HEK293 (cell line): ENCODE results near the gene C1orf115.

Experiments
- ELK4 ChIP-seq: IDR thresholded peaks from 2 replicates; pipeline ENCODE4 v1.6.1; 2011; ENCODE audit warnings: mild to moderate bottlenecking, low read depth, low read length, borderline replicate concordance
- FEZF1 ChIP-seq: fragments of 450-650 bp; formaldehyde crosslinking; IDR thresholded peaks from 2 replicates; pipeline ENCODE4 v1.5.1; 2016; ENCODE audit warnings: missing biosample characterization, missing genetic modification characterization
- GLIS2 ChIP-seq: fragments of 450-650 bp; formaldehyde crosslinking; IDR thresholded peaks from 2 replicates; pipeline ENCODE4 v1.5.1; 2016; ENCODE audit warnings: missing biosample characterization, missing genetic modification characterization
- KLF16 ChIP-seq: fragments of 450-650 bp; formaldehyde crosslinking; IDR thresholded peaks from 2 replicates; pipeline ENCODE4 v1.5.1; 2017; ENCODE audit warnings: missing biosample characterization, missing genetic modification characterization
- KLF7 ChIP-seq: fragments of 450-650 bp; formaldehyde crosslinking; IDR thresholded peaks from 2 replicates; pipeline ENCODE4 v1.5.1; 2016; ENCODE audit warnings: missing biosample characterization, missing genetic modification characterization, borderline replicate concordance
- KLF8 ChIP-seq: fragments of 450-650 bp; formaldehyde crosslinking; IDR thresholded peaks from 2 replicates; pipeline ENCODE4 v1.5.1; 2016; ENCODE audit warnings: missing biosample characterization, missing genetic modification characterization
- KLF9 ChIP-seq: fragments of 450-650 bp; formaldehyde crosslinking; IDR thresholded peaks from 2 replicates; pipeline ENCODE4 v1.5.1; 2016; ENCODE audit warnings: missing biosample characterization, missing genetic modification characterization, low read depth
- PRDM10 ChIP-seq: fragments of 450-650 bp; formaldehyde crosslinking; IDR thresholded peaks from 2 replicates; pipeline ENCODE4 v1.5.1; 2016; ENCODE audit warnings: missing biosample characterization, missing genetic modification characterization
- REPIN1 ChIP-seq: fragments of 450-650 bp; formaldehyde crosslinking; IDR thresholded peaks from 2 replicates; pipeline ENCODE4 v1.5.1; 2017; ENCODE audit warnings: missing biosample characterization, missing genetic modification characterization, low read depth
- SALL2 ChIP-seq: fragments of 450-650 bp; formaldehyde crosslinking; IDR thresholded peaks from 2 replicates; pipeline ENCODE4 v1.5.0; 2017; ENCODE audit warnings: missing biosample characterization, mild to moderate bottlenecking, missing genetic modification characterization, borderline replicate concordance
- SCRT2 ChIP-seq: fragments of 450-650 bp; formaldehyde crosslinking; IDR thresholded peaks from 2 replicates; pipeline ENCODE4 v1.5.1; 2016; ENCODE audit warnings: missing biosample characterization, missing genetic modification characterization
- YY2 ChIP-seq: fragments of 450-650 bp; formaldehyde crosslinking; IDR thresholded peaks from 2 replicates; pipeline ENCODE4 v1.5.1; 2016; ENCODE audit warnings: missing biosample characterization, missing genetic modification characterization
- ZBTB10 ChIP-seq: fragments of 450-650 bp; formaldehyde crosslinking; IDR thresholded peaks from 2 replicates; pipeline ENCODE4 v1.5.1; 2016; ENCODE audit warnings: missing biosample characterization, missing genetic modification characterization
- ZBTB8A ChIP-seq: fragments of 450-650 bp; formaldehyde crosslinking; IDR thresholded peaks from 2 replicates; pipeline ENCODE4 v1.5.1; 2016; ENCODE audit warnings: missing biosample characterization, missing genetic modification characterization
- ZFHX2 ChIP-seq: fragments of 450-650 bp; formaldehyde crosslinking; conservative IDR thresholded peaks from 2 replicates; pipeline ENCODE4 v1.5.1; 2016; ENCODE audit warnings: missing biosample characterization, missing genetic modification characterization
- ZFP69B ChIP-seq: fragments of 450-650 bp; formaldehyde crosslinking; IDR thresholded peaks from 2 replicates; pipeline ENCODE4 v1.5.1; 2016; ENCODE audit warnings: missing biosample characterization, missing genetic modification characterization
- ZNF19 ChIP-seq: fragments of 450-650 bp; formaldehyde crosslinking; IDR thresholded peaks from 2 replicates; pipeline ENCODE4; 2016; ENCODE audit warnings: missing biosample characterization, missing genetic modification characterization, low read depth
- ZNF223 ChIP-seq: fragments of 450-650 bp; formaldehyde crosslinking; IDR thresholded peaks from 2 replicates; pipeline ENCODE4 v1.5.1; 2016; ENCODE audit warnings: missing biosample characterization, missing genetic modification characterization
- ZNF239 ChIP-seq: fragments of 450-650 bp; formaldehyde crosslinking; IDR thresholded peaks from 2 replicates; pipeline ENCODE4 v1.5.1; 2016; ENCODE audit warnings: missing biosample characterization, missing genetic modification characterization
- ZNF501 ChIP-seq: fragments of 450-650 bp; formaldehyde crosslinking; IDR thresholded peaks from 2 replicates; pipeline ENCODE4 v1.5.1; 2016; ENCODE audit warnings: missing biosample characterization, missing genetic modification characterization
- ZNF529 ChIP-seq: fragments of 450-650 bp; formaldehyde crosslinking; IDR thresholded peaks from 2 replicates; pipeline ENCODE4 v1.5.1; 2017; ENCODE audit warnings: missing genetic modification characterization, missing biosample characterization; ENCODE audit not compliant: insufficient replicate concordance
- ZNF549 ChIP-seq: fragments of 450-650 bp; IDR thresholded peaks from 2 replicates; pipeline ENCODE4 v1.5.1; 2018; ENCODE audit warnings: missing biosample characterization, missing genetic modification characterization, mild to moderate bottlenecking, inconsistent platforms, moderate library complexity
- ZNF561 ChIP-seq: fragments of 450-650 bp; IDR thresholded peaks from 2 replicates; pipeline ENCODE4 v1.5.1; 2018; ENCODE audit warnings: missing biosample characterization, missing genetic modification characterization, borderline replicate concordance
- ZNF610 ChIP-seq: fragments of 450-650 bp; formaldehyde crosslinking; IDR thresholded peaks from 2 replicates; pipeline ENCODE4 v1.5.1; 2016; ENCODE audit warnings: missing biosample characterization, missing genetic modification characterization, borderline replicate concordance
- ZNF629 ChIP-seq: fragments of 450-650 bp; formaldehyde crosslinking; IDR thresholded peaks from 2 replicates; pipeline ENCODE4 v1.5.1; 2017; ENCODE audit warnings: missing biosample characterization, missing genetic modification characterization
- ZNF660 ChIP-seq: fragments of 450-650 bp; IDR thresholded peaks from 2 replicates; pipeline ENCODE4 v1.5.1; 2018; ENCODE audit warnings: missing biosample characterization, mild to moderate bottlenecking, missing genetic modification characterization
- ZNF677 ChIP-seq: fragments of 450-650 bp; IDR thresholded peaks from 2 replicates; pipeline ENCODE4 v1.5.0; 2018; ENCODE audit warnings: missing biosample characterization, mild to moderate bottlenecking, missing genetic modification characterization, moderate library complexity
- ZNF76 ChIP-seq: fragments of 450-650 bp; formaldehyde crosslinking; IDR thresholded peaks from 2 replicates; pipeline ENCODE4; 2016; ENCODE audit warnings: low read depth, missing biosample characterization, missing genetic modification characterization, borderline replicate concordance

C1orf115 gene

GRCh38 chr1:220748089-220748934 is 58.1 kb downstream of the C1orf115 start, which contains the start of gene MTARC2 (continued):
- peak; percentile 75 for TF ChIP-seq KLF16 (tag by site-specific recombination)
- TF ChIP-seq ZFHX2, result peak; percentile 66
- peak; percentile 71 for TF ChIP-seq ZFP69B (tag by site-specific recombination)
- TF ChIP-seq FEZF1 (tag by site-specific recombination), result 0 out of 2 replicates have a peak, but pooled peaks have one; percentile 6
- TF ChIP-seq ZBTB8A (tag by site-specific recombination), result peak; percentile 88
- TF ChIP-seq REPIN1 (tag by site-specific recombination), result no peak; the same call in 1 of the 2 replicates
- peak; percentile 57; the same call in 1 of the 2 replicates for TF ChIP-seq ZNF660 (tag by site-specific recombination)
- TF ChIP-seq ZNF223, result no peak
- no peak for TF ChIP-seq ZNF19 (tag by site-specific recombination)
- 0 out of 2 replicates have a peak, but pooled peaks have one; percentile 9 for TF ChIP-seq SCRT2 (tag by site-specific recombination)
- TF ChIP-seq ZNF561 (tag by site-specific recombination), result 0 out of 2 replicates have a peak, but pooled peaks have one; percentile 17
- TF ChIP-seq ZBTB10 (tag by site-specific recombination), result peak; percentile 71
- peak; percentile 55; the same call in 1 of the 2 replicates for TF ChIP-seq KLF7
- peak; percentile 43 for TF ChIP-seq ZNF629 (tag by site-specific recombination)
- TF ChIP-seq YY2 (tag by site-specific recombination), result peak; percentile 57; the same call in 1 of the 2 replicates
- TF ChIP-seq ZNF677 (tag by site-specific recombination), result no peak
- peak; percentile 91 for TF ChIP-seq PRDM10 (tag by site-specific recombination)
- peak; percentile 50; the same call in 1 of the 2 replicates for TF ChIP-seq ZNF76 (tag by site-specific recombination)
- peak; percentile 62 for TF ChIP-seq KLF9
- no peak for TF ChIP-seq ZNF529 (tag by site-specific recombination)
- TF ChIP-seq ZNF549, result no peak
- peak; percentile 71; the same call in 1 of the 2 replicates for TF ChIP-seq ZNF610 (tag by site-specific recombination)
- TF ChIP-seq SALL2 (tag by site-specific recombination), result no peak
- TF ChIP-seq ELK4, result no peak
- TF ChIP-seq ZNF239, result no peak
- TF ChIP-seq GLIS2, result peak; percentile 93
- peak; percentile 84 for TF ChIP-seq KLF8 (tag by site-specific recombination)
- TF ChIP-seq ZNF501 (tag by site-specific recombination), result peak; percentile 74; the same call in 1 of the 2 replicates
